Aortic smooth muscle cell (primary cell): ENCODE data around the gene TSPAN5. TPM values are rescaled to one million over a fixed set of nuclear protein-coding genes. Genes with fewer than 3 reads are reported as not detected.

Experiments
- total RNA-seq: library from RNA; depleted of rRNA; stranded (reverse); fragments of >200 nt; gene quantifications from 2 replicates; pipeline ENCODE4 v1.2.3, GENCODE V29; 2014

TSPAN5 gene
- total RNA-seq: 28.5 and 31.5 TPM in 2 replicates

GRCh38 chr4:98658287-98659105 lies at the start of gene TSPAN5:
Gene TSPAN5 (minus strand): TSS chr4:98658611.

